ENCODE data around the gene SPATS1.

The SPATS1 gene

DNA sequence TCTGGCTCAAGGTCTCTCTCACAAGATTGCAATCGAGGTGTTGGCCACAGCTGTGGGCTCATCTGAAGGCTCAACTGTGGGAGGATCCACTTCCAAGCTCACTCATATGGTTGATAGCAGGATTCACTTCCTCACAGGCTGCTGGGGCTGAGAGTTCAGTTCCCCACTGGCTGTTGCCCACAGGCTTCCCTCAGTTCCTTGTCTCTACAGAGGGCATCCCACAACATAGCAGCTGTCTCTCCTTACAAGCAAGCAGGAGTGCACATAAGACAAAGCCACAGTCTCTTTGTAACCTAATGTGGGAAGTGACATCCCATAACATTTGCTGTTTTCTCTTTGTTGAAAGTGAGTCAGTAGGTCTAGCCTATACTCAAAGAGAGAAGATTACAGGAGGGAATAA is 14.0 kb downstream of the SPATS1 start:
- H3K9me3 ChIP-seq (ENCODE audit: low read length): no peaks in the 10 kb centered on the region
- H3K27me3 ChIP-seq (ENCODE audit: insufficient read depth, low read length): no peaks in the 10 kb centered on the region
- H3K9ac ChIP-seq (ENCODE audit: low read length): no peak overlapping the region
- TF ChIP-seq, protein P1, sequence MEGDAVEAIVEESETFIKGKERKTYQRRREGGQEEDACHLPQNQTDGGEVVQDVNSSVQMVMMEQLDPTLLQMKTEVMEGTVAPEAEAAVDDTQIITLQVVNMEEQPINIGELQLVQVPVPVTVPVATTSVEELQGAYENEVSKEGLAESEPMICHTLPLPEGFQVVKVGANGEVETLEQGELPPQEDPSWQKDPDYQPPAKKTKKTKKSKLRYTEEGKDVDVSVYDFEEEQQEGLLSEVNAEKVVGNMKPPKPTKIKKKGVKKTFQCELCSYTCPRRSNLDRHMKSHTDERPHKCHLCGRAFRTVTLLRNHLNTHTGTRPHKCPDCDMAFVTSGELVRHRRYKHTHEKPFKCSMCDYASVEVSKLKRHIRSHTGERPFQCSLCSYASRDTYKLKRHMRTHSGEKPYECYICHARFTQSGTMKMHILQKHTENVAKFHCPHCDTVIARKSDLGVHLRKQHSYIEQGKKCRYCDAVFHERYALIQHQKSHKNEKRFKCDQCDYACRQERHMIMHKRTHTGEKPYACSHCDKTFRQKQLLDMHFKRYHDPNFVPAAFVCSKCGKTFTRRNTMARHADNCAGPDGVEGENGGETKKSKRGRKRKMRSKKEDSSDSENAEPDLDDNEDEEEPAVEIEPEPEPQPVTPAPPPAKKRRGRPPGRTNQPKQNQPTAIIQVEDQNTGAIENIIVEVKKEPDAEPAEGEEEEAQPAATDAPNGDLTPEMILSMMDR (IDR thresholded peaks at IDR 0.05; ENCODE audit: low read length): no peak
- TF ChIP-seq EZH2 (IDR thresholded peaks at IDR 0.05; ENCODE audit: borderline replicate concordance, low read length): no peak
- H3K4me3 ChIP-seq (ENCODE audit: low read depth, low read length, poor library complexity, severe bottlenecking): no peak overlapping the region
- H3K79me2 ChIP-seq (ENCODE audit: insufficient read depth, low read length): no peaks in the 10 kb centered on the region
- no peak overlapping the region for H3K4me2 ChIP-seq (ENCODE audit: low read length)
- H4K20me1 ChIP-seq (ENCODE audit: insufficient read depth, low read length): no peaks in the 10 kb centered on the region
- no peaks in the 10 kb centered on the region for H3K4me1 ChIP-seq (ENCODE audit: insufficient read depth, low read length, severe bottlenecking)
- no peak overlapping the region for H3K27ac ChIP-seq (ENCODE audit: low read depth, low read length, poor library complexity, severe bottlenecking)
- H3K9me2 ChIP-seq (ENCODE audit: low read depth, low read length): no peaks in the 10 kb centered on the region
- no peaks in the 10 kb centered on the region for H3F3A ChIP-seq (ENCODE audit: insufficient read depth, low read length)
- H2AFZ ChIP-seq (ENCODE audit: low read length): no peak overlapping the region
- H3K36me3 ChIP-seq (ENCODE audit: insufficient read depth, low read length): no peaks in the 10 kb centered on the region

DNA sequence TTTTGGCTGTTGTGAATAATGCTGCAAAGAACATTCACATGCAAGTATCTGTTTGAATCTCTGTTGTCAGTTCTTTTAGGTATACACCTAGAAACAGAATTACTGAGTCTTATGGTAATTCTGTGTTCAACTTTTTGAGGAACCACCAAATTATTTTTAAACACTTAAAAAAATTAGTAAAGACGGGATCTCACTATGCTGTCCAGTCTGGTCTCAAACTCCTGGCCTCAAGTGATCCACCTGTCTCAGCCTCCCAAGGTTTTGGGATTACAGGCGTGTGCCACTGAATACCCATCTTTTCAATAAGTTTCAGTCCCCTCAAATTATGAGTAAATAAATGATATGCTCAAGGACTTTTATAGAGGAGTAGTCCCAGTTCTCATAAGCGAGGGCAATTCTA is 17.5 kb downstream of the SPATS1 start:
- H2AFZ ChIP-seq (ENCODE audit: low read length): no peak overlapping the region
- H3K27me3 ChIP-seq (ENCODE audit: insufficient read depth, low read length): no peaks in the 10 kb centered on the region
- no peaks in the 10 kb centered on the region for H3K36me3 ChIP-seq (ENCODE audit: insufficient read depth, low read length)
- H3K9me3 ChIP-seq (ENCODE audit: low read length): no peaks in the 10 kb centered on the region
- no peak overlapping the region for H3K9ac ChIP-seq (ENCODE audit: low read length)
- H3K9me2 ChIP-seq (ENCODE audit: low read depth, low read length): no peaks in the 10 kb centered on the region
- no peaks in the 10 kb centered on the region for H3K4me1 ChIP-seq (ENCODE audit: insufficient read depth, low read length, severe bottlenecking)
- no peaks in the 10 kb centered on the region for H4K20me1 ChIP-seq (ENCODE audit: insufficient read depth, low read length)
- H3K4me2 ChIP-seq (ENCODE audit: low read length): no peak overlapping the region
- TF ChIP-seq EZH2 (IDR thresholded peaks at IDR 0.05; ENCODE audit: borderline replicate concordance, low read length): no peak
- TF ChIP-seq, protein P1 (IDR thresholded peaks at IDR 0.05; ENCODE audit: low read length): no peak
- H3K27ac ChIP-seq (ENCODE audit: low read depth, low read length, poor library complexity, severe bottlenecking): no peak overlapping the region
- no peaks in the 10 kb centered on the region for H3F3A ChIP-seq (ENCODE audit: insufficient read depth, low read length)
- H3K4me3 ChIP-seq (ENCODE audit: low read depth, low read length, poor library complexity, severe bottlenecking): no peak overlapping the region
- no peaks in the 10 kb centered on the region for H3K79me2 ChIP-seq (ENCODE audit: insufficient read depth, low read length)

DNA sequence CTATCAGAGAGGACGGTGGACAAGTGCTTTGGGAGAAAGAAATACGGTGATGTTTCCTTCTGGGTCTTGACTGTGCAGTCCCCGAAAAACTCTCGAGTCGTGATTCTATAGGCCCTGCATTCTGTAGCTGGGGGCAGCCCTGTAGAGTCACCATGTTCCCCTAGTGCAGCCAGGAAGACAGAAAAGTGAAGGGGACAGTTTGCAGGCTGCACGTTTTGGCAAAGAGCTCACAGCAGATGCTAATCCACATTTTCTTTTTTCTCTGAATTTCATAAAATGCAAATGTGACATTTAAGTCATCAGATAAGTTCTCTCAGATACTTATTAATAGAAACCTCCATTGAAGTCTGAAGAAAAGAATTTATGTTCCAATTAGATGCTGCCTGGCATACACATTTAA is 19.5 kb downstream of the SPATS1 start:
- no peaks in the 10 kb centered on the region for H3K79me2 ChIP-seq (ENCODE audit: insufficient read depth, low read length)
- no peak overlapping the region for H3K4me2 ChIP-seq (ENCODE audit: low read length)
- no peaks in the 10 kb centered on the region for H3K27me3 ChIP-seq (ENCODE audit: insufficient read depth, low read length)
- no peaks in the 10 kb centered on the region for H3K9me3 ChIP-seq (ENCODE audit: low read length)
- no peaks in the 10 kb centered on the region for H3K4me1 ChIP-seq (ENCODE audit: insufficient read depth, low read length, severe bottlenecking)
- H3K9ac ChIP-seq (ENCODE audit: low read length): no peak overlapping the region
- H3K9me2 ChIP-seq (ENCODE audit: low read depth, low read length): no peaks in the 10 kb centered on the region
- H2AFZ ChIP-seq (ENCODE audit: low read length): no peak overlapping the region
- H3K36me3 ChIP-seq (ENCODE audit: insufficient read depth, low read length): no peaks in the 10 kb centered on the region
- H3K4me3 ChIP-seq (ENCODE audit: low read depth, low read length, poor library complexity, severe bottlenecking): no peak overlapping the region
- no peak overlapping the region for H3K27ac ChIP-seq (ENCODE audit: low read depth, low read length, poor library complexity, severe bottlenecking)
- no peaks in the 10 kb centered on the region for H4K20me1 ChIP-seq (ENCODE audit: insufficient read depth, low read length)
- H3F3A ChIP-seq (ENCODE audit: insufficient read depth, low read length): no peaks in the 10 kb centered on the region
- TF ChIP-seq, protein P1 (IDR thresholded peaks at IDR 0.05; ENCODE audit: low read length): no peak
